HepG2 (cell line): ENCODE results near the gene SESN2. TPM values are rescaled to one million over a fixed set of nuclear protein-coding genes. Genes with fewer than 3 reads are reported as not detected.

ENCODE experiments used
- ATAC-seq: fragments of 200-7000 bp; cut with Tn5 transposase; 3 replicates; pipeline ENCODE4 v1.9.1; 2020; ENCODE audit warnings: mild to moderate bottlenecking, moderate library complexity
- BruUV-seq: library from RNA; stranded (reverse); fragments of 400-500 nt; replicated peaks from 2 replicates; lab custom pipeline; 2021; lab: Mats Ljungman, UMichigan
- CTCF ChIA-PET: fragments of 300-600 bp; formaldehyde crosslinking; extraction: SDS; loops from one replicate; lab custom pipeline; 2021; ENCODE audit warnings: low total read pairs, inconsistent platforms, low intra/inter-chr PET ratio; lab: Yijun Ruan, JAX
- POLR2A ChIA-PET: fragments of 350-600 bp; sonication (Branson Sonifier 250); formaldehyde crosslinking; loops from one replicate; lab custom pipeline; 2020; ENCODE audit warnings: antibody characterized with exemption, inconsistent platforms; lab: Yijun Ruan, JAX
- DNase-seq: peaks from one replicate; pipeline ENCODE4 v3.0.0-alpha.2; 2015; ENCODE audit warnings: low spot score
- FAIRE-seq: peaks from 3 replicates; lab custom pipeline; 2011; peaks lifted over from hg19 to GRCh38; lab: Jason Lieb, UNC
- H2AFZ ChIP-seq: one replicate; pipeline ENCODE4 v1.6.1; 2011; ENCODE audit warnings: low read length, inconsistent platforms
- H3K27ac ChIP-seq: fragments of 300-600 bp; 3 replicates; pipeline ENCODE4 v1.8.0; 2011; ENCODE audit warnings: mixed run types, mild to moderate bottlenecking, mixed read lengths, low read length, inconsistent platforms; ENCODE audit not compliant: insufficient read depth; ENCODE audit errors: extremely low read length
- H3K27me3 ChIP-seq, 2 experiments: fragments of 200-600 bp in 1 of 2; 2 replicates in 1 of 2; 3 replicates in 1 of 2; pipeline versions ENCODE4 v1.6.0 to v1.8.0; 2011; ENCODE audit warnings: low read length in 2 of 2, mild to moderate bottlenecking in 2 of 2, moderate library complexity in 2 of 2, inconsistent platforms in 1 of 2; ENCODE audit not compliant: insufficient read depth in 2 of 2, control insufficient read depth in 1 of 2
- H3K36me3 ChIP-seq, 2 experiments: fragments of 200-600 bp in 1 of 2; replicated peaks in 1 of 2; 2 replicates in 1 of 2; 3 replicates in 1 of 2; pipeline versions ENCODE4 v1.5.1 to v1.8.0; 2011; ENCODE audit warnings: low read length in 2 of 2, inconsistent platforms in 1 of 2; ENCODE audit not compliant: insufficient read depth in 2 of 2, control insufficient read depth in 1 of 2
- H3K4me1 ChIP-seq: 2 replicates; pipeline ENCODE4 v1.5.1; 2012; ENCODE audit warnings: low read length, inconsistent platforms; ENCODE audit not compliant: insufficient read depth
- H3K4me2 ChIP-seq: 2 replicates; pipeline ENCODE4 v1.6.0; 2011; ENCODE audit warnings: low read depth, low read length, inconsistent platforms
- H3K4me3 ChIP-seq, 3 experiments: fragments of 200-600 bp in 1 of 3; sonication (generic), shearing (Covaris generic) in 1 of 3; replicated peaks in 1 of 3; 2 replicates each; pipeline ENCODE4 v1.5.1; 2011 to 2016; ENCODE audit warnings: low read length in 3 of 3, inconsistent platforms in 2 of 3, low read depth in 2 of 3, mild to moderate bottlenecking in 2 of 3, control low read depth in 1 of 3, mixed read lengths in 1 of 3; ENCODE audit not compliant: insufficient read depth in 1 of 3
- H3K79me2 ChIP-seq: one replicate; pipeline ENCODE4 v1.6.1; 2011; ENCODE audit warnings: low read length, inconsistent platforms; ENCODE audit not compliant: insufficient read depth
- H3K9ac ChIP-seq: 2 replicates; pipeline ENCODE4 v1.6.0; 2011; ENCODE audit warnings: mild to moderate bottlenecking, low read depth, low read length, inconsistent platforms; ENCODE audit not compliant: insufficient read depth
- H3K9me3 ChIP-seq: 2 replicates; pipeline ENCODE4 v1.5.1; 2012; ENCODE audit warnings: mild to moderate bottlenecking, low read length
- H4K20me1 ChIP-seq: 2 replicates; pipeline ENCODE4 v1.6.0; 2011; ENCODE audit warnings: inconsistent platforms, mild to moderate bottlenecking, low read length, moderate library complexity; ENCODE audit not compliant: insufficient read depth
- GZF1 ChIP-seq: sonication (generic); formaldehyde crosslinking; IDR thresholded peaks from 2 replicates; pipeline ENCODE4 v1.5.1; 2020; ENCODE audit warnings: mild to moderate bottlenecking, missing genetic modification reagents
- HMGA1 ChIP-seq: sonication (generic); formaldehyde crosslinking; conservative IDR thresholded peaks from 2 replicates; pipeline ENCODE4 v1.4.0; 2020; ENCODE audit warnings: missing genetic modification reagents
- MBNL3 ChIP-seq: fragments of 250-450 bp; sonication (Bioruptor Pico); conservative IDR thresholded peaks from 2 replicates; pipeline ENCODE4 v1.8.0; 2022; ENCODE audit warnings: mild to moderate bottlenecking, inconsistent platforms
- MEIS2 ChIP-seq: sonication (generic); formaldehyde crosslinking; IDR thresholded peaks from 2 replicates; pipeline ENCODE4 v1.9.0; 2021; ENCODE audit warnings: mild to moderate bottlenecking, missing genetic modification reagents
- NRL ChIP-seq: sonication (generic); formaldehyde crosslinking; IDR thresholded peaks from 2 replicates; pipeline ENCODE4 v1.5.0; 2020; ENCODE audit warnings: missing genetic modification reagents, mild to moderate bottlenecking, moderate library complexity, borderline replicate concordance
- RBFOX2 ChIP-seq: fragments of 200-400 bp; formaldehyde crosslinking; IDR thresholded peaks from 2 replicates; pipeline ENCODE4 v1.6.1; 2017; ENCODE audit warnings: low read depth, mild to moderate bottlenecking, low read length
- XBP1 ChIP-seq: sonication (generic); formaldehyde crosslinking; IDR thresholded peaks from 2 replicates; pipeline ENCODE4 v1.5.0; 2020; ENCODE audit warnings: missing genetic modification reagents
- ZMYM3 ChIP-seq: sonication (generic); formaldehyde crosslinking; IDR thresholded peaks from 2 replicates; pipeline ENCODE4 v1.5.1; 2020; ENCODE audit warnings: mild to moderate bottlenecking, missing genetic modification reagents
- ZNF121 ChIP-seq: sonication (generic); formaldehyde crosslinking; IDR thresholded peaks from 2 replicates; pipeline ENCODE4 v1.5.0; 2020; ENCODE audit warnings: mild to moderate bottlenecking, missing genetic modification reagents
- ZNF235 ChIP-seq: sonication (generic); formaldehyde crosslinking; IDR thresholded peaks from 2 replicates; pipeline ENCODE4 v1.8.1; 2023; ENCODE audit warnings: mild to moderate bottlenecking, missing genetic modification reagents, borderline replicate concordance
- ZNF3 ChIP-seq: IDR thresholded peaks from 2 replicates; pipeline ENCODE4 v1.7.0; 2017; ENCODE audit warnings: inconsistent platforms
- ZNF460 ChIP-seq: sonication (generic); formaldehyde crosslinking; IDR thresholded peaks from 2 replicates; pipeline ENCODE4 v1.5.1; 2020; ENCODE audit warnings: missing genetic modification reagents, mild to moderate bottlenecking, borderline replicate concordance
- ZNF503 ChIP-seq: sonication (generic); formaldehyde crosslinking; IDR thresholded peaks from 2 replicates; pipeline ENCODE4 v1.4.0; 2020; ENCODE audit warnings: missing genetic modification reagents
- ZNF773 ChIP-seq: sonication (generic); formaldehyde crosslinking; IDR thresholded peaks from 2 replicates; pipeline ENCODE4 v1.4.0; 2020; ENCODE audit warnings: missing genetic modification reagents, borderline replicate concordance
- WGBS: methylation state at CpG from one replicate; pipeline ENCODE4 v1.1.6; 2017; ENCODE audit warnings: low lambda C conversion rate; 5-methylcytosine and 5-hydroxymethylcytosine counted together
- in situ Hi-C: cut with HindIII; loops from 2 replicates; pipeline ENCODE4 v1.10.0; 2017; ENCODE audit warnings: low pct_unique_long_range_greater_than_20kb; ENCODE audit not compliant: extremely low pct_ligation_motif_present
- intact Hi-C: fragments of 100-400 bp; cut with micrococcal nuclease; formaldehyde crosslinking; loops from one replicate; pipeline ENCODE4 v1.10.0; 2022; ENCODE audit not compliant: unreplicated experiment
- polyA plus RNA-seq, 8 experiments: library from polyadenylated mRNA; depleted of rRNA in 3 of 8; stranded (reverse) in 7 of 8; unstranded in 1 of 8; fragments of >200 nt; fragmentation: Illumina TruSeq in 4 of 8; extraction: Trizol in 4 of 8; gene quantifications; 2 replicates each; pipeline versions ENCODE4 v1.2.1 to v1.2.3, GENCODE V29; 2011 to 2016; ENCODE audit warnings: low read depth in 4 of 8, missing spikeins in 1 of 8, mixed read lengths in 1 of 8; ENCODE audit not compliant: insufficient read depth in 1 of 8
- total RNA-seq, 5 experiments: library from RNA; depleted of rRNA; stranded (reverse); fragments of >200 nt; fragmentation: Illumina TruSeq; extraction: Trizol; gene quantifications; 2 replicates each; pipeline ENCODE4 v1.2.3, GENCODE V29; 2016; ENCODE audit warnings: low read depth in 1 of 5
- TF ChIP-seq, protein P1 (sequence below): sonication (generic); formaldehyde crosslinking; IDR thresholded peaks from 2 replicates; pipeline ENCODE4 v1.5.0; 2020; ENCODE audit warnings: mild to moderate bottlenecking, missing genetic modification reagents
- TF ChIP-seq, protein P2 (sequence below): sonication (generic); formaldehyde crosslinking; IDR thresholded peaks from 2 replicates; pipeline ENCODE4 v1.9.0; 2022; ENCODE audit warnings: missing genetic modification reagents, mild to moderate bottlenecking, borderline replicate concordance

Gene SESN2
- total and polyA plus RNA-seq, 2 of the 13 experiments (the other 11 are each of a cell fraction or from before 2014, with no cell fraction given), result 13.2 to 19.1 TPM

GRCh38 chr1:28232558-28233263 is 26.6 kb upstream of the SESN2 start, which contains the start of gene DNAJC8 (continued):
- TF ChIP-seq MBNL3 (CRISPR knock-in tag), result no peak
- TF ChIP-seq RBFOX2, result peak; percentile 71
- no peak for TF ChIP-seq ZNF235 (CRISPR knock-in tag)
- no peak for TF ChIP-seq ZNF503 (CRISPR knock-in tag)
- TF ChIP-seq GZF1 (CRISPR knock-in tag), result no peak
- no peak for TF ChIP-seq HMGA1 (CRISPR knock-in tag)
- no peak for TF ChIP-seq MEIS2
- TF ChIP-seq ZNF773 (CRISPR knock-in tag), result peak; percentile 14; the same call in 1 of the 2 replicates
- peak; percentile 74; the same call in 1 of the 2 replicates for TF ChIP-seq NRL (CRISPR knock-in tag)

DNA sequence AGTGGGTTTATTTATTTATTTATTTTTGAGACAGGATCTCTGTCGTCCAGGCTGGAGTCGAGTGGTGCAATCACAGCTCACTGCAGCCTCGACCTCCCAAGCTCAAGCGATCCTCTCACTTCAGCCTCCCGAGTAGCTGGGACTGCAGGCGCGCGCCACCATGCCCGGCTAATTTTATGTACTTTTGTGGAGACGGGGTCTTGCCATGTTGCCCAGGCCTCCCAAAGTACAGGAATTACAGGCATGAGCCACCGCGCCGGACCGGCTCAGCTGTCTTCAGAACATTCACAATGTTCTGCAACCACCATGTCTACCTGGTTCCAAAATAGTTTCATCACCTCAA is 26.1 kb upstream of the SESN2 start:
- 64% methylated on average over 12 of the region's 14 CpGs for WGBS
- ChIA-PET POLR2A (no interaction called here), CTCF (no interaction called here)
- TF ChIP-seq XBP1 (CRISPR knock-in tag) (no peak), ZMYM3 (CRISPR knock-in tag) (peak; percentile 55; the same call in 1 of the 2 replicates), ZNF460 (0 out of 2 replicates have a peak, but pooled peaks have one; percentile 45), ZNF121 (CRISPR knock-in tag) (peak; percentile 90), ZNF3 (CRISPR knock-in tag) (0 out of 2 replicates have a peak, but pooled peaks have one; percentile 12)
- TF ChIP-seq, protein P1, sequence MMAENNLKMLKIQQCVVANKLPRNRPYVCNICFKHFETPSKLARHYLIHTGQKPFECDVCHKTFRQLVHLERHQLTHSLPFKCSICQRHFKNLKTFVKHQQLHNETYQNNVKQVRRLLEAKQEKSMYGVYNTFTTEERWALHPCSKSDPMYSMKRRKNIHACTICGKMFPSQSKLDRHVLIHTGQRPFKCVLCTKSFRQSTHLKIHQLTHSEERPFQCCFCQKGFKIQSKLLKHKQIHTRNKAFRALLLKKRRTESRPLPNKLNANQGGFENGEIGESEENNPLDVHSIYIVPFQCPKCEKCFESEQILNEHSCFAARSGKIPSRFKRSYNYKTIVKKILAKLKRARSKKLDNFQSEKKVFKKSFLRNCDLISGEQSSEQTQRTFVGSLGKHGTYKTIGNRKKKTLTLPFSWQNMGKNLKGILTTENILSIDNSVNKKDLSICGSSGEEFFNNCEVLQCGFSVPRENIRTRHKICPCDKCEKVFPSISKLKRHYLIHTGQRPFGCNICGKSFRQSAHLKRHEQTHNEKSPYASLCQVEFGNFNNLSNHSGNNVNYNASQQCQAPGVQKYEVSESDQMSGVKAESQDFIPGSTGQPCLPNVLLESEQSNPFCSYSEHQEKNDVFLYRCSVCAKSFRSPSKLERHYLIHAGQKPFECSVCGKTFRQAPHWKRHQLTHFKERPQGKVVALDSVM (CRISPR knock-in tag), result peak; percentile 69; the same call in 1 of the 2 replicates
- TF ChIP-seq, protein P2, sequence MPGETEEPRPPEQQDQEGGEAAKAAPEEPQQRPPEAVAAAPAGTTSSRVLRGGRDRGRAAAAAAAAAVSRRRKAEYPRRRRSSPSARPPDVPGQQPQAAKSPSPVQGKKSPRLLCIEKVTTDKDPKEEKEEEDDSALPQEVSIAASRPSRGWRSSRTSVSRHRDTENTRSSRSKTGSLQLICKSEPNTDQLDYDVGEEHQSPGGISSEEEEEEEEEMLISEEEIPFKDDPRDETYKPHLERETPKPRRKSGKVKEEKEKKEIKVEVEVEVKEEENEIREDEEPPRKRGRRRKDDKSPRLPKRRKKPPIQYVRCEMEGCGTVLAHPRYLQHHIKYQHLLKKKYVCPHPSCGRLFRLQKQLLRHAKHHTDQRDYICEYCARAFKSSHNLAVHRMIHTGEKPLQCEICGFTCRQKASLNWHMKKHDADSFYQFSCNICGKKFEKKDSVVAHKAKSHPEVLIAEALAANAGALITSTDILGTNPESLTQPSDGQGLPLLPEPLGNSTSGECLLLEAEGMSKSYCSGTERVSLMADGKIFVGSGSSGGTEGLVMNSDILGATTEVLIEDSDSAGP, result peak; percentile 98; the same call in 1 of the 2 replicates

More for the DNA sequence above, 26.1 kb upstream of the SESN2 start:
- no peaks in the 10 kb centered on the region for H3K9me3 ChIP-seq
- FAIRE-seq (no peak), ATAC-seq (no peak), DNase-seq (no peak)
- peak overlapping the region; percentile 83 for H3K27ac ChIP-seq
- peaks cover 37% of the 10 kb centered on the region for H3K4me1 ChIP-seq
- intact Hi-C loops (no loop called here), in situ Hi-C loops (loop anchor here (25.0 kb wide), 1 partner anchor 354 kb away; the partner anchor contains the start of gene RAB42)
- H4K20me1 ChIP-seq, result no peaks in the 10 kb centered on the region
- H3K36me3 ChIP-seq, result peaks cover 0 to 15% of the 10 kb centered on the region in 2 experiments; a peak in 4 of 5 replicates
- H2AFZ ChIP-seq, result no peak overlapping the region
- peak overlapping the region; percentile 95 for H3K9ac ChIP-seq
- H3K27me3 ChIP-seq, result peaks cover 0 to 2% of the 10 kb centered on the region in 2 experiments; a peak in 1 of 5 replicates
- H3K79me2 ChIP-seq, result peaks cover 63% of the 10 kb centered on the region
- H3K4me3 ChIP-seq, result peak overlapping the region; percentile 47 to 92 (median 88)
- no TSS peak for BruUV-seq
- peak overlapping the region; percentile 90 for H3K4me2 ChIP-seq
